HEK293 (cell line): Measurements from ENCODE around the gene TBC1D13.
A peak's percentile ranks its signal among the peaks of the same experiment; 100 is the strongest.

Experiments used
- CTCF ChIA-PET: fragments of 350-600 bp; formaldehyde crosslinking; extraction: SDS; loops from one replicate; lab custom pipeline; 2021; ENCODE audit warnings: antibody characterized with exemption; lab: Yijun Ruan, JAX
- POLR2A ChIA-PET: fragments of 300-600 bp; formaldehyde crosslinking; extraction: SDS; loops from one replicate; lab custom pipeline; 2020; ENCODE audit warnings: antibody characterized with exemption, inconsistent platforms; lab: Yijun Ruan, JAX
- H3K27ac ChIP-seq: fragments of 200-500 bp; sonication (Bioruptor generic); 2 replicates; pipeline ENCODE4 v1.5.1; 2014; ENCODE audit warnings: low read depth, low read length, control low read depth, inconsistent platforms; ENCODE audit errors: extremely low read depth
- H3K36me3 ChIP-seq, 2 experiments: fragments of 200-500 bp in 1 of 2; sonication (Bioruptor generic) in 1 of 2; 1 replicate in 1 of 2; 2 replicates in 1 of 2; pipeline ENCODE4 v1.5.1; 2014 to 2017; ENCODE audit warnings: inconsistent platforms in 2 of 2, low read length in 2 of 2; ENCODE audit not compliant: control insufficient read depth in 2 of 2, insufficient read depth in 1 of 2
- H3K4me1 ChIP-seq: fragments of 200-500 bp; sonication (Bioruptor generic); 2 replicates; pipeline ENCODE4 v1.5.1; 2014; ENCODE audit warnings: mild to moderate bottlenecking, low read length, inconsistent platforms; ENCODE audit not compliant: control insufficient read depth, insufficient read depth
- H3K4me3 ChIP-seq: 2 replicates; pipeline ENCODE4 v1.5.1; 2011; ENCODE audit warnings: low read depth, mild to moderate bottlenecking, control low read depth, low read length, moderate library complexity
- H3K9me3 ChIP-seq: fragments of 200-500 bp; sonication (Bioruptor generic); 2 replicates; pipeline ENCODE4 v1.5.1; 2014; ENCODE audit warnings: low read depth, low read length, inconsistent platforms; ENCODE audit not compliant: control insufficient read depth, insufficient read depth
- EGR2 ChIP-seq: fragments of 450-650 bp; formaldehyde crosslinking; IDR thresholded peaks from 2 replicates; pipeline ENCODE4 v1.5.1; 2016; ENCODE audit warnings: low read depth, missing biosample characterization, missing genetic modification characterization
- GLIS2 ChIP-seq: fragments of 450-650 bp; formaldehyde crosslinking; IDR thresholded peaks from 2 replicates; pipeline ENCODE4 v1.5.1; 2016; ENCODE audit warnings: missing biosample characterization, missing genetic modification characterization
- MEIS1 ChIP-seq: sonication (generic); formaldehyde crosslinking; IDR thresholded peaks from 2 replicates; pipeline ENCODE4 v1.8.1; 2022; ENCODE audit warnings: missing genetic modification reagents, mild to moderate bottlenecking, borderline replicate concordance
- MZF1 ChIP-seq: fragments of 450-650 bp; formaldehyde crosslinking; IDR thresholded peaks from 2 replicates; pipeline ENCODE4 v1.5.1; 2017; ENCODE audit warnings: missing biosample characterization, missing genetic modification characterization, borderline replicate concordance
- SP2 ChIP-seq: fragments of 450-650 bp; formaldehyde crosslinking; IDR thresholded peaks from 2 replicates; pipeline ENCODE4 v1.5.1; 2016; ENCODE audit warnings: missing biosample characterization, missing genetic modification characterization
- SP3 ChIP-seq: fragments of 450-650 bp; formaldehyde crosslinking; IDR thresholded peaks from 2 replicates; pipeline ENCODE4 v1.5.1; 2016; ENCODE audit warnings: missing biosample characterization, missing genetic modification characterization
- YY1 ChIP-seq: fragments of 450-650 bp; formaldehyde crosslinking; IDR thresholded peaks from 2 replicates; pipeline ENCODE4 v1.5.1; 2018; ENCODE audit warnings: missing biosample characterization, missing genetic modification characterization
- ZBTB20 ChIP-seq: fragments of 450-650 bp; formaldehyde crosslinking; IDR thresholded peaks from 2 replicates; pipeline ENCODE4 v1.5.1; 2016; ENCODE audit warnings: missing biosample characterization, missing genetic modification characterization
- ZBTB48 ChIP-seq: fragments of 450-650 bp; formaldehyde crosslinking; IDR thresholded peaks from 2 replicates; pipeline ENCODE4 v1.5.1; 2016; ENCODE audit warnings: missing biosample characterization, missing genetic modification characterization
- ZNF10 ChIP-seq: fragments of 450-650 bp; formaldehyde crosslinking; IDR thresholded peaks from 2 replicates; pipeline ENCODE4 v1.5.1; 2017; ENCODE audit warnings: missing biosample characterization, missing genetic modification characterization
- ZNF138 ChIP-seq: fragments of 450-650 bp; formaldehyde crosslinking; IDR thresholded peaks from 2 replicates; pipeline ENCODE4 v1.5.1; 2016; ENCODE audit warnings: missing biosample characterization, missing genetic modification characterization, borderline replicate concordance
- ZNF211 ChIP-seq: fragments of 450-650 bp; formaldehyde crosslinking; IDR thresholded peaks from 2 replicates; pipeline ENCODE4 v1.5.1; 2016; ENCODE audit warnings: low read depth, missing biosample characterization, missing genetic modification characterization
- ZNF311 ChIP-seq: fragments of 450-650 bp; formaldehyde crosslinking; IDR thresholded peaks from 2 replicates; pipeline ENCODE4 v1.5.1; 2017; ENCODE audit warnings: missing biosample characterization, missing genetic modification characterization, borderline replicate concordance
- ZNF341 ChIP-seq: fragments of 450-650 bp; formaldehyde crosslinking; IDR thresholded peaks from 2 replicates; pipeline ENCODE4; 2016; ENCODE audit warnings: low read depth, missing biosample characterization, missing genetic modification characterization
- ZNF350 ChIP-seq: fragments of 450-650 bp; formaldehyde crosslinking; IDR thresholded peaks from 2 replicates; pipeline ENCODE4 v1.5.0; 2017; ENCODE audit warnings: missing biosample characterization, mild to moderate bottlenecking, missing genetic modification characterization
- ZNF366 ChIP-seq: fragments of 450-650 bp; formaldehyde crosslinking; conservative IDR thresholded peaks from 2 replicates; pipeline ENCODE4 v1.5.1; 2016; ENCODE audit warnings: missing biosample characterization, missing genetic modification characterization
- ZNF473 ChIP-seq: fragments of 450-650 bp; formaldehyde crosslinking; IDR thresholded peaks from 2 replicates; pipeline ENCODE4 v1.5.1; 2017; ENCODE audit warnings: missing biosample characterization, missing genetic modification characterization
- ZNF501 ChIP-seq: fragments of 450-650 bp; formaldehyde crosslinking; IDR thresholded peaks from 2 replicates; pipeline ENCODE4 v1.5.1; 2016; ENCODE audit warnings: missing biosample characterization, missing genetic modification characterization
- ZNF530 ChIP-seq: fragments of 450-650 bp; formaldehyde crosslinking; IDR thresholded peaks from 2 replicates; pipeline ENCODE4 v1.5.1; 2016; ENCODE audit warnings: low read depth, missing biosample characterization, missing genetic modification characterization
- ZNF560 ChIP-seq: fragments of 450-650 bp; formaldehyde crosslinking; IDR thresholded peaks from 2 replicates; pipeline ENCODE4 v1.5.1; 2017; ENCODE audit warnings: missing biosample characterization, missing genetic modification characterization, borderline replicate concordance
- ZNF585B ChIP-seq: fragments of 450-650 bp; formaldehyde crosslinking; IDR thresholded peaks from 2 replicates; pipeline ENCODE4 v1.5.1; 2016; ENCODE audit warnings: missing biosample characterization, missing genetic modification characterization
- ZNF629 ChIP-seq: fragments of 450-650 bp; formaldehyde crosslinking; IDR thresholded peaks from 2 replicates; pipeline ENCODE4 v1.5.1; 2017; ENCODE audit warnings: missing biosample characterization, missing genetic modification characterization
- ZNF777 ChIP-seq: fragments of 450-650 bp; formaldehyde crosslinking; IDR thresholded peaks from 2 replicates; pipeline ENCODE4 v1.5.1; 2017; ENCODE audit warnings: missing biosample characterization, missing genetic modification characterization, borderline replicate concordance
- TF ChIP-seq, protein P1 (sequence below): fragments of 450-650 bp; formaldehyde crosslinking; IDR thresholded peaks from 2 replicates; pipeline ENCODE4 v1.5.1; 2016; ENCODE audit warnings: missing biosample characterization, missing genetic modification characterization
- TF ChIP-seq, protein P2 (sequence below): fragments of 450-650 bp; formaldehyde crosslinking; IDR thresholded peaks from 2 replicates; pipeline ENCODE4 v1.5.1; 2016; ENCODE audit warnings: missing biosample characterization, missing genetic modification characterization
- TF ChIP-seq, protein P3 (sequence below): fragments of 450-650 bp; formaldehyde crosslinking; IDR thresholded peaks from 2 replicates; pipeline ENCODE4 v1.5.1; 2016; ENCODE audit warnings: missing biosample characterization, missing genetic modification characterization
- TF ChIP-seq, protein P4 (sequence below): fragments of 450-650 bp; formaldehyde crosslinking; IDR thresholded peaks from 2 replicates; pipeline ENCODE4 v1.5.1; 2016; ENCODE audit warnings: missing biosample characterization, missing genetic modification characterization

The TBC1D13 gene

DNA sequence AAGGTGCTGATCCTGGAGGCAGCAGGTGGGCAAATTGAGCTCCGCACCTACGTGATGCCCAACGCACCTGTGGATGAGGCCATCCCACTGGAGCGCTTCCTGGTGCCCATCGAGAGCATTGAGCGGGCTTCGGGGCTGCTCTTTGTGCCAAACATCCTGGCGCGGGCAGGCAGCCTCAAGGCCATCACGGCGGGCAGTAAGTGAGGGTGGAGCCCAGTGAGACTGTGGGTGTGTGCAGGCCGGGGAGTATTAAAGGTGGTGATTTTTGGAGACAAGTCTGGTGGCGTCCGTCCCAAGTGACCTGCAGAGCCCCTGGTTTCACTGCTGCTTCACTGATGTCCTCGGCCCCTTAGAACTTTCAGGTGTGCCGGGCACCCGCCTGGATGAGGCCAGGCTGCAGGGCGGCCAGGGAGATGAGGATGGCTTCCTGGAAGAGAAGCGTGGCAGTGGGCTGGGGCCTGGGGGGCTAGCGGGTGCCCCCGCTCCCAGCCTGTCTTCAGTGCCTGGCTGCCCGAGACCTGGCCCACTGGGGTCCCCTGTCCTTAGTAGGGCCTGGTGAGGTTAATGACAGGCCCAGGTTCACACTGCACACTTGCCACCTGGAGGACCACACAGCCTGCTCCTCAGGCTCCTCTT is 35.5 kb downstream of the TBC1D13 start:
- peaks cover under 1 to 73% of the 10 kb centered on the region in 2 experiments; a peak in 2 of 3 replicates for H3K36me3 ChIP-seq

DNA sequence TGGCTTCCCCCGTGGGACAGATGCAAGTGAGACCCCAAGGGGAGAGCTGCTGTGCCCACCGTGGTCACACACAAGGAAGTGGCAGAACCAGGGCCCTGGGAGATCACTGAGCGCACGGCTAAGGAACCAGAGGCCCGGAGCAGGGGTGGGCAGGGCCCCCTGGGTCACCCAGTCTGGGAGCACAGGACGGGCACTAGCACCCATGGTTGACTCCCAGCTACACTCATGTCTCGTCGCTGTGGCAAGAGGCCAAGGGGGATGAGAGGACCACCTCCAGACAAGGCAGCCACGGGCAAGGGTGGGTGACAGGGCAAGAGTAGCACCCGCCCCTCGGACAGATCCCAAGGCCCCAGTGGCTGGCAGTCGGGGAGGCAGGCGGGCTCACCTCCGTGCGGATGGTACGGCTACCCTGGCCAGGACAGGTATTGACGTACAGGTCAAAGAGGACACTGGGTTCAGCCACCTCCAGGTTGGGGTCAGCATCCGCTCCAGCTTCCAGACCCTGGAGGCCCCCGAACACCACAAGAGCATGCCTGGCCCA is 36.4 kb downstream of the TBC1D13 start:
- H3K9me3 ChIP-seq = no peaks in the 10 kb centered on the region
- peaks cover 8 to 82% of the 10 kb centered on the region in 2 experiments; a peak in 2 of 3 replicates for H3K36me3 ChIP-seq
- H3K4me1 ChIP-seq = no peaks in the 10 kb centered on the region
- ChIA-PET POLR2A (no interaction called here), CTCF (interaction anchor here (1.1 kb wide), 1 partner anchor 105 kb away, joined by 3 read pairs; no protein-coding TSS in a partner anchor)
- no peak overlapping the region for H3K4me3 ChIP-seq
- TF ChIP-seq ZNF350 (tag by site-specific recombination) (no peak), ZNF10 (no peak), ZBTB20 (no peak), MEIS1 (CRISPR knock-in tag) (no peak), ZNF311 (tag by site-specific recombination) (no peak), ZNF501 (tag by site-specific recombination) (no peak), ZNF211 (tag by site-specific recombination) (no peak), ZNF366 (tag by site-specific recombination) (no peak), ZNF560 (tag by site-specific recombination) (no peak), SP2 (tag by site-specific recombination) (no peak), ZNF585B (tag by site-specific recombination) (no peak), ZNF473 (tag by site-specific recombination) (no peak), MZF1 (tag by site-specific recombination) (no peak), YY1 (no peak), ZNF530 (tag by site-specific recombination) (no peak)
- TF ChIP-seq, protein P1, sequence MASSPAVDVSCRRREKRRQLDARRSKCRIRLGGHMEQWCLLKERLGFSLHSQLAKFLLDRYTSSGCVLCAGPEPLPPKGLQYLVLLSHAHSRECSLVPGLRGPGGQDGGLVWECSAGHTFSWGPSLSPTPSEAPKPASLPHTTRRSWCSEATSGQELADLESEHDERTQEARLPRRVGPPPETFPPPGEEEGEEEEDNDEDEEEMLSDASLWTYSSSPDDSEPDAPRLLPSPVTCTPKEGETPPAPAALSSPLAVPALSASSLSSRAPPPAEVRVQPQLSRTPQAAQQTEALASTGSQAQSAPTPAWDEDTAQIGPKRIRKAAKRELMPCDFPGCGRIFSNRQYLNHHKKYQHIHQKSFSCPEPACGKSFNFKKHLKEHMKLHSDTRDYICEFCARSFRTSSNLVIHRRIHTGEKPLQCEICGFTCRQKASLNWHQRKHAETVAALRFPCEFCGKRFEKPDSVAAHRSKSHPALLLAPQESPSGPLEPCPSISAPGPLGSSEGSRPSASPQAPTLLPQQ (tag by site-specific recombination) = no peak
- TF ChIP-seq, protein P2, sequence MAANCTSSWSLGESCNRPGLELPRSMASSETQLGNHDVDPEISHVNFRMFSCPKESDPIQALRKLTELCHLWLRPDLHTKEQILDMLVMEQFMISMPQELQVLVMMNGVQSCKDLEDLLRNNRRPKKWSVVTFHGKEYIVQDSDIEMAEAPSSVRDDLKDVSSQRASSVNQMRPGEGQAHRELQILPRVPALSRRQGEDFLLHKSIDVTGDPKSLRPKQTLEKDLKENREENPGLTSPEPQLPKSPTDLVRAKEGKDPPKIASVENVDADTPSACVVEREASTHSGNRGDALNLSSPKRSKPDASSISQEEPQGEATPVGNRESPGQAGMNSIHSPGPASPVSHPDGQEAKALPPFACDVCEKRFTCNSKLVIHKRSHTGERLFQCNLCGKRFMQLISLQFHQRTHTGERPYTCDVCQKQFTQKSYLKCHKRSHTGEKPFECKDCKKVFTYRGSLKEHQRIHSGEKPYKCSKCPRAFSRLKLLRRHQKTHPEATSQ (tag by site-specific recombination) = no peak
- no peak overlapping the region for H3K27ac ChIP-seq

More for the DNA sequence above, 35.5 kb downstream of the TBC1D13 start:
- Histone ChIP-seq H3K4me3 (no peak overlapping the region), H3K9me3 (no peaks in the 10 kb centered on the region), H3K27ac (no peak overlapping the region), H3K4me1 (no peaks in the 10 kb centered on the region)
- CTCF ChIA-PET = no interaction called here
- TF ChIP-seq ZNF350 (tag by site-specific recombination) (no peak), ZNF777 (tag by site-specific recombination) (no peak), SP3 (no peak), ZNF138 (tag by site-specific recombination) (no peak), EGR2 (tag by site-specific recombination) (0 out of 2 replicates have a peak, but pooled peaks have one; percentile 1), ZNF341 (tag by site-specific recombination) (no peak), GLIS2 (tag by site-specific recombination) (no peak), ZNF629 (tag by site-specific recombination) (no peak), ZBTB48 (no peak)
- TF ChIP-seq, protein P3, sequence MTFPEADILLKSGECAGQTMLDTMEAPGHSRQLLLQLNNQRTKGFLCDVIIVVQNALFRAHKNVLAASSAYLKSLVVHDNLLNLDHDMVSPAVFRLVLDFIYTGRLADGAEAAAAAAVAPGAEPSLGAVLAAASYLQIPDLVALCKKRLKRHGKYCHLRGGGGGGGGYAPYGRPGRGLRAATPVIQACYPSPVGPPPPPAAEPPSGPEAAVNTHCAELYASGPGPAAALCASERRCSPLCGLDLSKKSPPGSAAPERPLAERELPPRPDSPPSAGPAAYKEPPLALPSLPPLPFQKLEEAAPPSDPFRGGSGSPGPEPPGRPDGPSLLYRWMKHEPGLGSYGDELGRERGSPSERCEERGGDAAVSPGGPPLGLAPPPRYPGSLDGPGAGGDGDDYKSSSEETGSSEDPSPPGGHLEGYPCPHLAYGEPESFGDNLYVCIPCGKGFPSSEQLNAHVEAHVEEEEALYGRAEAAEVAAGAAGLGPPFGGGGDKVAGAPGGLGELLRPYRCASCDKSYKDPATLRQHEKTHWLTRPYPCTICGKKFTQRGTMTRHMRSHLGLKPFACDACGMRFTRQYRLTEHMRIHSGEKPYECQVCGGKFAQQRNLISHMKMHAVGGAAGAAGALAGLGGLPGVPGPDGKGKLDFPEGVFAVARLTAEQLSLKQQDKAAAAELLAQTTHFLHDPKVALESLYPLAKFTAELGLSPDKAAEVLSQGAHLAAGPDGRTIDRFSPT = peak; percentile 57
- TF ChIP-seq, protein P4, sequence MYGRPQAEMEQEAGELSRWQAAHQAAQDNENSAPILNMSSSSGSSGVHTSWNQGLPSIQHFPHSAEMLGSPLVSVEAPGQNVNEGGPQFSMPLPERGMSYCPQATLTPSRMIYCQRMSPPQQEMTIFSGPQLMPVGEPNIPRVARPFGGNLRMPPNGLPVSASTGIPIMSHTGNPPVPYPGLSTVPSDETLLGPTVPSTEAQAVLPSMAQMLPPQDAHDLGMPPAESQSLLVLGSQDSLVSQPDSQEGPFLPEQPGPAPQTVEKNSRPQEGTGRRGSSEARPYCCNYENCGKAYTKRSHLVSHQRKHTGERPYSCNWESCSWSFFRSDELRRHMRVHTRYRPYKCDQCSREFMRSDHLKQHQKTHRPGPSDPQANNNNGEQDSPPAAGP = no peak
- TF ChIP-seq, all 188 proteins: peak for 2
- POLR2A ChIA-PET = interaction anchor here (0.5 kb wide), 2 partner anchors 13 to 119 kb away, joined by 3 to 4 read pairs; no protein-coding TSS in a partner anchor
